Hepatocyte (in vitro differentiated cells): ENCODE data around the gene L3HYPDH.

Experiments
- CTCF ChIP-seq: fragments of 200-600 bp; sonication (generic); IDR thresholded peaks from 2 replicates; pipeline ENCODE4 v1.5.1; 2016; ENCODE audit warnings: antibody characterized with exemption, mild to moderate bottlenecking; ENCODE audit not compliant: poor library complexity
- EZH2 ChIP-seq: fragments of 200-600 bp; sonication (generic); IDR thresholded peaks from 2 replicates; pipeline ENCODE4 v1.6.1; 2016; ENCODE audit warnings: antibody characterized with exemption, mild to moderate bottlenecking, borderline replicate concordance
- EZH2phosphoT487 ChIP-seq: fragments of 200-600 bp; sonication (generic); IDR thresholded peaks from one replicate; pipeline ENCODE4 v1.6.1; 2018; ENCODE audit warnings: antibody characterized with exemption, mild to moderate bottlenecking, low read depth, moderate library complexity; ENCODE audit not compliant: unreplicated experiment, severe bottlenecking

GRCh38 chr14:59465316-59466135 lies 18.7 kb downstream of the L3HYPDH start, which contains the start of gene GPR135:
- TF ChIP-seq CTCF (no peak), EZH2 (no peak), EZH2phosphoT487 (no peak)
